ENCODE measurements around the gene CDKN1C.

CDKN1C gene

GRCh38 chr11:2870460-2870859 lies 15.1 kb downstream of the CDKN1C start:
- no peak for DNase-seq (ENCODE audit: low read depth in 2 of 3, low spot score in 2 of 3)

- no peak for DNase-seq (ENCODE audit: low read depth in 2 of 3, low spot score in 2 of 3)
Measured at GRCh38 chr11:2869561-2870427, 15.8 kb downstream of the CDKN1C start.

GRCh38 chr11:2869134-2869526 lies 16.4 kb downstream of the CDKN1C start:
- DNase-seq (ENCODE audit: low read depth in 2 of 3, low spot score in 2 of 3), result no peak

GRCh38 chr11:2868506-2869133 lies 17.0 kb downstream of the CDKN1C start:
- DNase-seq (ENCODE audit: low read depth in 2 of 3, low spot score in 2 of 3), result no peak

- DNase-seq (ENCODE audit: low read depth in 2 of 3, low spot score in 2 of 3), result no peak
Measured at GRCh38 chr11:2867722-2868505, 17.7 kb downstream of the CDKN1C start.

- DNase-seq (ENCODE audit: low read depth in 2 of 3, low spot score in 2 of 3), result no peak
Measured at GRCh38 chr11:2867142-2867541, 18.4 kb downstream of the CDKN1C start.

GRCh38 chr11:2865922-2866577 lies 19.5 kb downstream of the CDKN1C start:
- DNase-seq (ENCODE audit: low read depth in 2 of 3, low spot score in 2 of 3), result no peak

- DNase-seq (ENCODE audit: low read depth in 2 of 3, low spot score in 2 of 3), result no peak
Measured at GRCh38 chr11:2864901-2865300, 20.7 kb downstream of the CDKN1C start.

- no peak for DNase-seq (ENCODE audit: low read depth in 2 of 3, low spot score in 2 of 3)
Measured at GRCh38 chr11:2863276-2863618, 22.3 kb downstream of the CDKN1C start.

GRCh38 chr11:2862395-2863275 lies 22.9 kb downstream of the CDKN1C start:
- DNase-seq (ENCODE audit: low read depth in 2 of 3, low spot score in 2 of 3), result no peak

- DNase-seq (ENCODE audit: low read depth in 2 of 3, low spot score in 2 of 3), result peak in 1 of 3 experiments; percentile 14
Measured at GRCh38 chr11:2860636-2861035, 24.9 kb downstream of the CDKN1C start.

- DNase-seq (ENCODE audit: low read depth in 2 of 3, low spot score in 2 of 3), result no peak
Measured at GRCh38 chr11:2859699-2860037, 25.9 kb downstream of the CDKN1C start.

- no peak for DNase-seq (ENCODE audit: low read depth in 2 of 3, low spot score in 2 of 3)
Measured at GRCh38 chr11:2858995-2859698, 26.4 kb downstream of the CDKN1C start.

GRCh38 chr11:2857918-2858317 lies 27.7 kb downstream of the CDKN1C start:
- DNase-seq (ENCODE audit: low read depth in 2 of 3, low spot score in 2 of 3), result no peak

- no peak for DNase-seq (ENCODE audit: low read depth in 2 of 3, low spot score in 2 of 3)
Measured at GRCh38 chr11:2857276-2857675, 28.3 kb downstream of the CDKN1C start.

GRCh38 chr11:2855162-2855561 lies 30.4 kb downstream of the CDKN1C start:
- no peak for DNase-seq (ENCODE audit: low read depth in 2 of 3, low spot score in 2 of 3)

GRCh38 chr11:2853997-2854560 lies 31.5 kb downstream of the CDKN1C start:
- no peak for DNase-seq (ENCODE audit: low read depth in 2 of 3, low spot score in 2 of 3)

- no peak for DNase-seq (ENCODE audit: low read depth in 2 of 3, low spot score in 2 of 3)
Measured at GRCh38 chr11:2853401-2853800, 32.2 kb downstream of the CDKN1C start.

GRCh38 chr11:2849994-2850770 lies 35.4 kb downstream of the CDKN1C start:
- no peak for DNase-seq (ENCODE audit: low read depth in 2 of 3, low spot score in 2 of 3)
